CD4-positive, alpha-beta T cell treated with Interleukin-15 for 4 hours (primary cell): ENCODE data around the gene GIGYF2.
"Not testable (repeated sequence)": the region's sequence is repeated elsewhere in the genome, so short reads cannot be mapped to it uniquely, and the experiment has no call there.

ENCODE experiments used
- DNase-seq: peaks from one replicate; pipeline ENCODE4 v3.0.0-alpha.2; 2020; ENCODE audit warnings: low spot score

Gene GIGYF2, protein sequence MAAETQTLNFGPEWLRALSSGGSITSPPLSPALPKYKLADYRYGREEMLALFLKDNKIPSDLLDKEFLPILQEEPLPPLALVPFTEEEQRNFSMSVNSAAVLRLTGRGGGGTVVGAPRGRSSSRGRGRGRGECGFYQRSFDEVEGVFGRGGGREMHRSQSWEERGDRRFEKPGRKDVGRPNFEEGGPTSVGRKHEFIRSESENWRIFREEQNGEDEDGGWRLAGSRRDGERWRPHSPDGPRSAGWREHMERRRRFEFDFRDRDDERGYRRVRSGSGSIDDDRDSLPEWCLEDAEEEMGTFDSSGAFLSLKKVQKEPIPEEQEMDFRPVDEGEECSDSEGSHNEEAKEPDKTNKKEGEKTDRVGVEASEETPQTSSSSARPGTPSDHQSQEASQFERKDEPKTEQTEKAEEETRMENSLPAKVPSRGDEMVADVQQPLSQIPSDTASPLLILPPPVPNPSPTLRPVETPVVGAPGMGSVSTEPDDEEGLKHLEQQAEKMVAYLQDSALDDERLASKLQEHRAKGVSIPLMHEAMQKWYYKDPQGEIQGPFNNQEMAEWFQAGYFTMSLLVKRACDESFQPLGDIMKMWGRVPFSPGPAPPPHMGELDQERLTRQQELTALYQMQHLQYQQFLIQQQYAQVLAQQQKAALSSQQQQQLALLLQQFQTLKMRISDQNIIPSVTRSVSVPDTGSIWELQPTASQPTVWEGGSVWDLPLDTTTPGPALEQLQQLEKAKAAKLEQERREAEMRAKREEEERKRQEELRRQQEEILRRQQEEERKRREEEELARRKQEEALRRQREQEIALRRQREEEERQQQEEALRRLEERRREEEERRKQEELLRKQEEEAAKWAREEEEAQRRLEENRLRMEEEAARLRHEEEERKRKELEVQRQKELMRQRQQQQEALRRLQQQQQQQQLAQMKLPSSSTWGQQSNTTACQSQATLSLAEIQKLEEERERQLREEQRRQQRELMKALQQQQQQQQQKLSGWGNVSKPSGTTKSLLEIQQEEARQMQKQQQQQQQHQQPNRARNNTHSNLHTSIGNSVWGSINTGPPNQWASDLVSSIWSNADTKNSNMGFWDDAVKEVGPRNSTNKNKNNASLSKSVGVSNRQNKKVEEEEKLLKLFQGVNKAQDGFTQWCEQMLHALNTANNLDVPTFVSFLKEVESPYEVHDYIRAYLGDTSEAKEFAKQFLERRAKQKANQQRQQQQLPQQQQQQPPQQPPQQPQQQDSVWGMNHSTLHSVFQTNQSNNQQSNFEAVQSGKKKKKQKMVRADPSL (N-terminal part only)

GRCh38 chr2:232697059-232697806 lies at the start of gene GIGYF2:
Gene GIGYF2 (plus strand): TSS chr2:232697331. CDS start chr2:232735198, 37,867 bp downstream.
- DNase-seq: peak; percentile 93

GRCh38 chr2:232649033-232649432 lies 48.1 kb upstream of the GIGYF2 start:
- no peak for DNase-seq

DNA sequence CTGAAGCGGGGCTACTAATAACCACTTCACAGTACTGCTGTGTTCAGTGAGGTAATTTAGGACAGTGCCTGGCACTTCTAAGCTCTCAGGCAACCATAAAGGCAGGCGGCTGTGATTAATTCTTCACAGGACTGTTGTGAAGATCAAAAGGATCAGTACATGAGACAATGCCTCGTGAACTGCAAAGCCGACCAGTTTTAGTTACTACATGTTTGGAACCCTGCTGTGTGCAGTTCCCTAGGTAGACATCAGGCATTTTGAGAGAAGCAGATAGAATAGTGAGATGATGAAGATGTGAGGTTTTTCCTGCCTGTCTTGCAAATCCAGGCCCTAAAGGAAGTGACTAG lies 44.7 kb upstream of the GIGYF2 start:
- DNase-seq: no peak

DNA sequence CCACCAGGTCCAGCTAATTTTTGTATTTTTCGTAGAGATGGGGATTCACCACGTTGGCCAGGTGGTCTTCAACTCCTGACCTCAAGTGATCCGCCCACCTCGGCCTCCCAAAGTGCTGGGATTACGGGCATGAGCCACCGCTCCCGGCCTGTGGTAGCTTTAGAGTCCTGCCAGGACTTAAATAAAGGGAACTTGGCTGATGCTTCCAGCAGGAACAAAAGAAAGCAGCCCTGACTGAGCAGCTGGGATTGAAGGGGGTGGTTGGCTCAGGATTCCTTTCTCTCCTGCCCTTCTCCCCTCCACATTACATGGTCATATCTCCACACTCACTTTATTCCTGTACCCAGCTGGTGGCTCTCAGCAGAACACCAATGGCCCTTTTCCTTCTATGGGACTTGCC lies 43.7 kb upstream of the GIGYF2 start:
- no peak for DNase-seq

- no peak for DNase-seq
Measured at GRCh38 chr2:232655392-232655791, 41.7 kb upstream of the GIGYF2 start.

DNA sequence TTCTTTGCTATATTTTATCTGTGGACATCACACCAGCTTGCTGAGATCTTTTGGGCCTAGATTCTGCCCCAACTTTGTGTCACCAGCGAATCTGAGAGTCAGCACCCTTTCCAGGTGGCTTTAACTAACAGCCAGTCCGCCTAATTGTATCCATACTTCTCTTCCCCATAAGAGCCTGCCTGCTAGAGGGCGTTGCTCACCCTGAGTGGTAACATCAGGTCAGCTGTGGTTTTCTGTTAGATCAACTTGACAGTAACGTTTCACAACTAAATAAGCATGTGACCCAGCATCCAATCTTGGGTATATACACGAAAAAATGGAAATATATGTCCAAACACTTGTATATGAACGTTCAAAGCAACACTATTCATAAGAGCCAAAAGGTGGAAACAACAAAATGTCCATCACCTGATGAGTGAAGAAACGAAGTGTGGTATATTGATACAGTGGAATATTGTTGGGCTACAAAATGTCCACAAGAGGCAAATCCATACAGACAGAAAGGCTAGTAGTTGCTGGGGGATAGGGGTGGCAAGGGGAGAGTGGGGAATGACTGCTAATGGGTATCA lies 38.8 kb upstream of the GIGYF2 start:
- DNase-seq: no peak

GRCh38 chr2:232659359-232659758 lies 37.8 kb upstream of the GIGYF2 start:
- no peak for DNase-seq

DNA sequence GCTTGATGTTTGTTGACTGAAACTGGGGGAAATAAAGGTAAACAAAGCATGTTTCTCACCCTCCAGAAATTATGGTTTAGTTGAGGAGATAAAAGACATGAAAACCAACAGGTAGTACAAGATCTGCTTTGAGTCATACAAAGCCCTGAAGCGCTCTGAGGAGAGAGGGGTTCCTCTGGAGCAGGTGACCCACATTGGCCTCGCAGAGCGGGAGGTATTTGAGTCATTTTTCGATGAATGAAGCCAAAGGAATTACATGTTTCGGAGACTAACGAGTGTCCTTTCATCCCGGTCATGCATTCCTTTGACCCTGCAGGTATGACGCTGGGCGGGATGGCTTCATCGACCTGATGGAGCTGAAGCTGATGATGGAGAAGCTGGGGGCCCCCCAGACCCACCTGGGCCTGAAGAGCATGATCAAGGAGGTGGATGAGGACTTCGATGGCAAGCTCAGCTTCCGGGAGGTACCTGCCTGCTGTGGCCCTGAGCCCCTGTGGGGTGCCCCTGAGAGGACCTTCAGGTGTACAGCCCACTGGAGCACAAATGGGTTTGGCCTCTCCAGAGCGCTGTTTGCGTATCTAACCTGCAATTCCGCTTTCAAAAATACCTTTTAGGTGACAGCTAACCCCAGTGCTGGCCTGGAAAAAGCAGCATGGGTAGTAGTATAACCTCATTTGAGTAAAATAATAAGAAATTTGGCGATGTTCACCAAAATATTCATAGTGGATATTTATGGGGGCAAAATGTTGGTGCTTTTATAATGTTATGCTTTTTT lies 34.5 kb upstream of the GIGYF2 start:
- DNase-seq: no peak

DNA sequence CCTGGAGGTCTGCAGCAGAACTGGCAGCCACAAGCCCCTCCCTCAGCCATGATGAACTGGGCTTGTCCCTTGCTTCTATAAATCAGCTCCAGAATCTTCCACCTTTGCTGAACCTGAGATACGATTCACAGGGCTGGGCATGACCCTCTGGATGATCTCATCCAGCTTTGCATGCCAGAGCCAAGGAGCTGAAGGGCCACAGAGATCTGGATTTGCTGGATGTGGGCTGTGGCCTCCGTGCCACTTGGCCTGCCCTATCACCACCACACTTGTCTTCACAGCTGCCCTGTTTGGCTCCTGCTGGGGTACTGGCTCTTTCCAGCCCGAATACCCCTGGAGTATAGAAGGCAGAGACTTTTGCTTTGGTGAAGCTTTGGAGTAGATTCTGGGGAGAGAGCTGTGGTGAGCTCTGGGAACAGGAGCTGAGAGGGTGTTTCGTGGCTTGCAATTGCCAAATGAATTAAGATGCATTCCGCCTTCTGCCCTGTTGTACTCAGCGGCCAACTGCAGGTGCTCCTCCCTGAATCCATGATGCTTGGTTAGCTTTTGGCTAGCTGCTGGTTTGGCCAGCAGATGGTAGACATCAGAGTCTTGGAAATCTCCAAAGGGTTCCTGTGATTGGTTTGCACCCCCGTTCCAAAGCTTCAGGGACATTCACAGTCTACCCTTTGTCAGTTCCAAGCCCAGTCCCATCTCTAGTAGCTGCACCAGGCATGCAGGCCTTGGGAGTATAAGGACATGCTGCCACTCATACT lies 30.9 kb upstream of the GIGYF2 start:
- no peak for DNase-seq

DNA sequence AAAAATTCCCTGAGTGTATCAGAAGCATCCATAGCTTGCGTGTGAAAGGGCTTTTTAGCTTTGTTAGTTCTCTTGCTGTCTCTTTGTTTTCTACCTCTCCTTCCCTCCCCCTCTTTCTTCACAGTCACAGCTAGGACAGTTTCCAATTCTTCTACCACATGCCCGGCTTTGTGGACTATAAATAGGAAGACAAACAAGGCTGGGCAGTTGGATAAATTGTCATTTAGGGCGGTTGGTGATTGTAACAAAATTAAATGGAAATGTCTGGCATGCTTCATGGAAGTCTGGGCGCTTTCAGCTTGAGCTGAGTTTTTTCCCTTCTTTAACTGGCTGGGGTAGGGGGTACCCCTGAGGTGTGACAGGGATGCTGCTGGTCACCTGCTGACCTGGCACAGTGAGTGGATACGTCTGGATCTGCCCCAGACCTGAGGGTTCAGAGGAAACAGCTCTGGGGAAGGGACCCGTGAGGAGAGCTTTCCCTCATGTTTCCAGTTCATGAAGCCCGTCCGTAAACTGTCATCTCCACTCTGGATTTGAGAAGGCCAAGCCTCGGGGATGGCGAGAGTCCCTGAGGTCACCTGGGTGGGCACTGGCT lies 29.0 kb upstream of the GIGYF2 start:
- DNase-seq: no peak

GRCh38 chr2:232668805-232669444 lies 28.2 kb upstream of the GIGYF2 start:
- DNase-seq: no peak

GRCh38 chr2:232672588-232672987 lies 24.5 kb upstream of the GIGYF2 start:
- DNase-seq: no peak

- no peak for DNase-seq
Measured at GRCh38 chr2:232674491-232674890, 22.6 kb upstream of the GIGYF2 start.

DNA sequence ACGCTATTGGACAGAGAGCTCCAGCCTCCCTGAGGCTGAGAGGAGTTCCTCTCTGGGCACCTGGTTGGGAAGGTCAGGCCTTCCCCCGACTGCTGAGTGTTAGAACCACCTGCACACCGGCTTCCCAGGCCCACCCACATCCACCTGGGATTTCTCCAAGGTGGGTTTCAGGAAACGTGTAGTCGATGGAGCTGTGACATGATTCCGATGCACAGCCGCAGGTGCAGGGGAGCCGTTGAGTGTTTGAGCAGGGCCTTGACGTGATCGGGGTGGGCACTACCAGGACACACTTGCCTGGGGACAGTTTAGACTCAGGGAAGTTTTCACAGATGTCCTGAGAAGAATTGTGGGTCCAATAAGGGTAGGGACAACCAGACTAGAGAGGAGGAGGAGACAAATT lies 21.8 kb upstream of the GIGYF2 start:
- no peak for DNase-seq

GRCh38 chr2:232680006-232680405 lies 17.1 kb upstream of the GIGYF2 start:
- no peak for DNase-seq

- no peak for DNase-seq
Measured at GRCh38 chr2:232681527-232681926, 15.6 kb upstream of the GIGYF2 start.

DNA sequence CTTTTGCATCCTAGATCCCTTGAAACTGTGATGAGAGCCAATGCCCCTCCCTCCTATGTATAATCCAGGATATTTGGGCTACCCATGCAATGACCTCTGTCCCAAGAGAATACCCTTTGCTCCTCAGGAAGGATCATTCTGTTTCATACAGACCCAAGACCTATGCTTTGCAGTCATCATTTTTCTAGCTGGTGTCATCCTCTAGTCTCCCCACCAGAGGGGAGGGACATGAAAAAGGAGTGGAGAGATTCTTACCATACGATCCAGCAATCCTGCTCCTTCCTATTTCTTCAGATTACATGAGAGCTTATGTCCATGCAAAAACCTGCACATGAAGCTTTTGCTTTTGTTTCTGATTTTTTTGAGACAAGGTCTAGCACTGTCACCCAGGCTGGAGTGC lies 13.8 kb upstream of the GIGYF2 start:
- no peak for DNase-seq

DNA sequence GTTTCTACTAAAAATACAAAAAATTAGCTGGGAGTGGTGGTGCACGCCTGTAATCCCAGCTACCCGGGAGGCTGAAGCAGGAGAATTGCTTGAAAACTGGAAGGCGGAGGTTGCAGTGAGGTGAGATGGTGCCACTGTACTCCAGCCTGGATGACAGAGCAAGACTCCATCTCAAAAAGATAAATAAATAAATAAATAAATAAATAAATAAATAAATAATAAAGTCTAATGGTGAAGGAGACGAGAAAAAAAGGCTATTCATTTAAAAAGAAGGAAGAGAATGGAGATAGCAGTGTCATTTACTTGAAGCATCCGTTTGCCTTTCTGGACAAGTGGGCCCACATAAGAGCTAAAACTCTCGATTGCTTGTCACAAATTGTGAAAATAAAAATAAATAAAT lies 11.7 kb upstream of the GIGYF2 start:
- not testable (repeated sequence) for DNase-seq
